Ascending aorta (tissue), 2 donors: ENCODE measurements around the gene VIT. TPM values are rescaled to one million over a fixed set of nuclear protein-coding genes. Genes with fewer than 3 reads are reported as not detected.

ENCODE experiments used
- DNase-seq, 2 donors: peaks; one replicate each; pipeline ENCODE4 v3.0.0-alpha.2; 2019; ENCODE audit warnings: low spot score in 2 of 2
- H3K27ac ChIP-seq, 2 donors: fragments of 200-600 bp; sonication (generic); one replicate each; pipeline ENCODE4 v1.5.1; 2016 to 2017; ENCODE audit warnings: mild to moderate bottlenecking in 1 of 2
- H3K27me3 ChIP-seq: fragments of 200-600 bp; sonication (generic); one replicate; pipeline ENCODE4 v1.5.1; 2017
- H3K36me3 ChIP-seq, 2 donors: fragments of 200-600 bp; sonication (generic); one replicate each; pipeline ENCODE4 v1.5.1; 2016
- H3K4me1 ChIP-seq, 2 donors: fragments of 200-600 bp; sonication (generic); one replicate each; pipeline ENCODE4 v1.5.1; 2016 to 2017; ENCODE audit warnings: mild to moderate bottlenecking in 1 of 2
- H3K4me3 ChIP-seq, 2 donors: fragments of 200-600 bp; sonication (generic); one replicate each; pipeline ENCODE4 v1.5.1; 2016 to 2017; ENCODE audit warnings: mild to moderate bottlenecking in 1 of 2
- H3K9me3 ChIP-seq, 2 donors: fragments of 200-600 bp; sonication (generic); one replicate each; pipeline ENCODE4 v1.5.1; 2016
- CTCF ChIP-seq, 3 experiments: fragments of 200-600 bp in 2 of 3; fragments of 450-650 bp in 1 of 3; sonication (generic) in 2 of 3; IDR thresholded peaks; one replicate each; pipeline ENCODE4 v1.5.1; 2016 to 2019; ENCODE audit warnings: antibody characterized with exemption in 3 of 3, mild to moderate bottlenecking in 1 of 3, moderate library complexity in 1 of 3
- intact Hi-C: fragments of 100-400 bp; cut with DNase I; formaldehyde crosslinking; loops from one replicate; pipeline ENCODE4 v1.15.1; 2023
- total RNA-seq: library from RNA; depleted of rRNA; stranded (reverse); fragments of >200 nt; gene quantifications from one replicate; pipeline ENCODE4 v1.1.0, GENCODE V29; 2016

VIT gene
- total RNA-seq, 1 donor from 2014 or later = 8.1 TPM

DNA sequence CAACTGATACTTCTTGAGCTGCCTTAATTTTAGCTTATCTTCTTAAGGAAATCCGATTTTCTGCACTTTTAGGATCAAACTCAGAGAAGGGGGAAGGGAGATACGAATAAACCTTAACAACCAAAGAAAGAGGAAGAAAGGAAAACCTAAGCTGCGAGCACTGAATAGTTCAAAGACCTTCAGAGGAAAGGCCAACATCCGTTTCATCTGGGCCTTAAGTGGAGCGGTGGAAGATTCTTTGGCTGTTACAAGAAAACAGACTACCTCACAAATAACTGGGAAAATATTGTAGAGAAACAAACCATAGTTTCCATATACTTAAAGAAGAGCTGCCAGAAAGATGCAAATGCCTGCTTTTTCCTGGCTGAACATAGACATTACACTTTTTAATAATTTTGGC is 43.6 kb downstream of the VIT start:
- no peaks in the 10 kb centered on the region for H3K9me3 ChIP-seq
- H3K36me3 ChIP-seq = no peaks in the 10 kb centered on the region
- TF ChIP-seq CTCF (IDR thresholded peaks at IDR 0.05) = no peak
- H3K4me1 ChIP-seq = no peaks in the 10 kb centered on the region
- H3K4me3 ChIP-seq = no peak overlapping the region
- no peak for DNase-seq
- no peaks in the 10 kb centered on the region for H3K27me3 ChIP-seq
- intact Hi-C loops = no loop called here
- no peak overlapping the region for H3K27ac ChIP-seq

DNA sequence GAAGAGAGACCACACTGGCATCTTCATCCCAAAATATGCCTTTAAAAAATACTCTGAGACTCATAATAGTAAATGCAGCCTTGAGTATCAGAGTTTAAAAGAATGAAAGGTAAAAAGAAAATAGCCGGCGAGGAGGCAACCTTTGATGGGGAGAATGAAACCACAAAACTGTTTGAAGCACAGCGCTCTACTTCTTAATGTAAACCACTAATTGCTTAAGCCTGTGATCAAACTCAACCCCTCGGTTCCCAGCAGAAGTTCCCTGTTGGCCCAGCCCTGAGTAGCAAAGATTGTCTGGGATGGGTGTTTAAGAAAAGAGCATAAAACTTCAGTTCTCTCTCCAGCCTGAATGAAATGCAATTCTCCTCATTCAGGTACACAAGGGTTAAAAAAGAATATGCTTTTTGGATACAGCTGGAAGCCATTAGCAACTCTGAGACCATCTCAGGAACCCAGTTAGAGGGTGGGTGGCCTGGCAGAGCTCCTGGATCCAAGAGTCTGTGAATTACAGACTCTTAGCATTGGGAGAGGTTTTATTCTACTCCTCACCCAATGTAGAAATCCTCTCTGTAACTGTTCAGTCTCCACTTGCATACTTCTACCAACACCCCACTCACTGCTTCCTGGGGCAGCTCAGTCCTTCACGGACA is 44.8 kb downstream of the VIT start:
- no peak overlapping the region for H3K4me3 ChIP-seq
- DNase-seq = no peak
- no peaks in the 10 kb centered on the region for H3K9me3 ChIP-seq
- intact Hi-C loops = no loop called here
- TF ChIP-seq CTCF (IDR thresholded peaks at IDR 0.05) = no peak
- H3K27ac ChIP-seq = no peak overlapping the region
- no peaks in the 10 kb centered on the region for H3K4me1 ChIP-seq
- no peaks in the 10 kb centered on the region for H3K27me3 ChIP-seq
- no peaks in the 10 kb centered on the region for H3K36me3 ChIP-seq

- intact Hi-C loops = no loop called here
- H3K36me3 ChIP-seq = no peaks in the 10 kb centered on the region
- no peak for DNase-seq
- H3K27ac ChIP-seq = no peak overlapping the region
- H3K4me3 ChIP-seq = no peak overlapping the region
- TF ChIP-seq CTCF (IDR thresholded peaks at IDR 0.05) = no peak
- no peaks in the 10 kb centered on the region for H3K27me3 ChIP-seq
- H3K9me3 ChIP-seq = no peaks in the 10 kb centered on the region
- H3K4me1 ChIP-seq = no peaks in the 10 kb centered on the region
Measured at GRCh38 chr2:36743954-36744353, 47.4 kb downstream of the VIT start.

DNA sequence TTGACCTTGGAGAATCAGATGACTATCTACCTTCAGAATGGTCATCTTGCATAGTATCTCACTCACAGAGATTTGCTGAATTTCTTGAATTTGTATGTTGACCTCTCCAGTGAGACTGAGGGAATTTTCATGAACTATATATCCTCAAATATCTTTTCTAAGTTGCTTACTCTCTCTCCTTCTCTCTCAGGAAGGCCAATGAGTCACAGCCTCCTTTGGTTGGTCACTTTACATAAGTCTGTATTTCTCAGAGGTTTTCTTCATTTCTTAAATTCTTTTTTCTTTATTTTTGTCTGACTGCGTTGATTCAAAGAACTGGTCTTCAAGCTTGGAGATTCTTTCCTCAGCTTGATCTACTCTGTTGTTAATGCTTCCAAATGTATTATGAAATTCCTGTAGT is 51.7 kb downstream of the VIT start:
- no peak for DNase-seq
- no peak for TF ChIP-seq CTCF (IDR thresholded peaks at IDR 0.05)
- Histone ChIP-seq H3K4me3 (no peak overlapping the region), H3K4me1 (no peaks in the 10 kb centered on the region), H3K9me3 (no peaks in the 10 kb centered on the region), H3K27me3 (no peaks in the 10 kb centered on the region), H3K36me3 (no peaks in the 10 kb centered on the region), H3K27ac (no peak overlapping the region)
- intact Hi-C loops = no loop called here

DNA sequence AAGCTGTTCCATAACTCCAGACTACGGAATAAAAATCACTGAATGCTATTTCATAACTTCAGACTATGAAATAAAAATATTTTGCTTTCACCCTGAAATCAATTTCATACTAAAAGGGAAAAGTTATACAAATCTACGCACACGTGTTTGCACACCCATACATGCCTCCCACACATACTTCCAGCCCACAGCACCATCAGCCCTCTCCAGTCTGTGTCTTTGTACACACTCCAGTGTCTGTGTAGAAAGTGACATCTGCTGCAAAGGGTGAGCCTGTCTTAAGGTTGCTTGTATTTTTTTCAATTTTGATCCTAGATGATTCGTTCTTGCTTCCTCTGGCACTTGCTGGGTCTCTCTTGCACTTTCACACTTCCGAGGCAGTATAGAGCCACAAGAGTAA is 53.6 kb downstream of the VIT start:
- Histone ChIP-seq H3K9me3 (no peaks in the 10 kb centered on the region), H3K4me1 (no peaks in the 10 kb centered on the region), H3K36me3 (no peaks in the 10 kb centered on the region), H3K27ac (no peak overlapping the region), H3K4me3 (no peak overlapping the region), H3K27me3 (no peaks in the 10 kb centered on the region)
- TF ChIP-seq CTCF (IDR thresholded peaks at IDR 0.05) = no peak
- intact Hi-C loops = no loop called here
- DNase-seq = no peak

- intact Hi-C loops = no loop called here
- Histone ChIP-seq H3K9me3 (no peaks in the 10 kb centered on the region), H3K36me3 (no peaks in the 10 kb centered on the region), H3K27me3 (no peaks in the 10 kb centered on the region), H3K4me1 (no peaks in the 10 kb centered on the region), H3K4me3 (no peak overlapping the region), H3K27ac (no peak overlapping the region)
- DNase-seq = no peak
- TF ChIP-seq CTCF (IDR thresholded peaks at IDR 0.05) = no peak
Measured at GRCh38 chr2:36753706-36754221, 57.3 kb downstream of the VIT start.
